ENCODE measurements around the gene SERF2. TPM values are rescaled to one million over a fixed set of nuclear protein-coding genes. Genes with fewer than 3 reads are reported as not detected.
"Not testable (repeated sequence)": the region's sequence is repeated elsewhere in the genome, so short reads cannot be mapped to it uniquely, and the experiment has no call there.

SERF2 gene
- total RNA-seq, 1 donor from 2014 or later: 805 TPM

DNA sequence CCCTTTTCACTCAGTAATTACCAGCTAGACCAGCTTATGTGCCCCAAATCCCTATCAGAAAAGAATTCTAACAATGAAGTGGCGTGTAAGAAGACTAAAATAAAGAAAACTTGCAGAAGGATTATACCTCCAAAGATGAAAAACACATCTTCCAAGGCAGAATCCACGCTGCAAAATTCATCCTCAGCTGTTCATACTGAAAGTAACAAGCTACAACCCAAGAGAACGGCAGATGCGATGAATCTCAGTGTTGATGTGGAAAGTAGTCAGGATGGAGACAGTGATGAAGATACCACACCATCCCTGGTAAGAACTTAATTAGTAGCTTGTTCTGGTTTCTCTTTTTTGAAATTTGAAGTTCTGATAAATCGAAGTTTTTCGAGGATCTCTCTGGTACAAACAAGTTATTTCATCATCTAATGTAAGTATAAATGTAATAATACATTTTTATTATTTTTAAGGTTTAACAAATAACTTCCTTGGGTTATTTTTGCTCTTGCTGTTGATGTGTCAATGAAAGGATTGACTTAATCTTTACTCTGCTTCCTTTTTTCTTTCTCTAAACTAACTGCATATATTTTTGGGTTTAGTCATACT is 36.0 kb downstream of the SERF2 start:
- Mint-ChIP-seq H3K27ac (peak overlapping the region; percentile 39), H3K27me3 (no peaks in the 10 kb centered on the region), H3K4me1 (ENCODE audit: unreplicated experiment) (peaks cover 16% of the 10 kb centered on the region), H3K4me3 (peak overlapping the region; percentile 88), H3K9me3 (peaks cover 5% of the 10 kb centered on the region), H3K36me3 (peaks cover 5% of the 10 kb centered on the region)
- TF ChIP-seq, protein P1, sequence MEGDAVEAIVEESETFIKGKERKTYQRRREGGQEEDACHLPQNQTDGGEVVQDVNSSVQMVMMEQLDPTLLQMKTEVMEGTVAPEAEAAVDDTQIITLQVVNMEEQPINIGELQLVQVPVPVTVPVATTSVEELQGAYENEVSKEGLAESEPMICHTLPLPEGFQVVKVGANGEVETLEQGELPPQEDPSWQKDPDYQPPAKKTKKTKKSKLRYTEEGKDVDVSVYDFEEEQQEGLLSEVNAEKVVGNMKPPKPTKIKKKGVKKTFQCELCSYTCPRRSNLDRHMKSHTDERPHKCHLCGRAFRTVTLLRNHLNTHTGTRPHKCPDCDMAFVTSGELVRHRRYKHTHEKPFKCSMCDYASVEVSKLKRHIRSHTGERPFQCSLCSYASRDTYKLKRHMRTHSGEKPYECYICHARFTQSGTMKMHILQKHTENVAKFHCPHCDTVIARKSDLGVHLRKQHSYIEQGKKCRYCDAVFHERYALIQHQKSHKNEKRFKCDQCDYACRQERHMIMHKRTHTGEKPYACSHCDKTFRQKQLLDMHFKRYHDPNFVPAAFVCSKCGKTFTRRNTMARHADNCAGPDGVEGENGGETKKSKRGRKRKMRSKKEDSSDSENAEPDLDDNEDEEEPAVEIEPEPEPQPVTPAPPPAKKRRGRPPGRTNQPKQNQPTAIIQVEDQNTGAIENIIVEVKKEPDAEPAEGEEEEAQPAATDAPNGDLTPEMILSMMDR (conservative IDR thresholded peaks at IDR 0.05): no peak
- no peak for DNase-seq (ENCODE audit: extremely low spot score, unreplicated experiment)

DNA sequence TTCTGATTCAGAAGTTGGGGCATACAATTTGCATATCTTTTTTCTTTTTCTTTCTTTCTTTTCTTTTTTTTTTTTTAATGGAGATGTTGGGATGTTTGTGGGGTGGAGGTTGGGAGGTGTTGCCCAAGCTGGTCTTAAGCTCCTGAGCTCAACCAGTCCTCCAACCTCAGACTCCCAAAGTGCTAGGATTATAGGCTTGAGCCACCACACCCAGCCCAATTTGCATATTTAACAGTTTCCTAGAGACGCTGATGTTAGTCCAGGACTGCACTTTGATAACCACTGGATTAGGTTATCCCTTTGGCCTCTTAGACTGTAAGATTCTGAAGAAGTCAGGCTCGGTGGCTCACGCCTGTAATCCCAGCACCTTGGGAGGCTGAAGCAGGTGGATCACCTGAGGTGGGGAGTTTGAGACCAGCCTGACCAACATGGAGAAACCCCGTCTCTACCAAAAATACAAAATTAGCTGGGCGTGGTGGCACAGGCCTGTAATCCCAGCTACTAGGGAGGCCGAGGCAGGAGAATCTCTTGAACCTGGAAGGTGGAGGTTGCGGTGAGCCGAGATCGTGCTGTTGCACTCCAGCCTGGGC is 37.9 kb downstream of the SERF2 start:
- DNase-seq (ENCODE audit: extremely low spot score, unreplicated experiment); H3K36me3 Mint-ChIP-seq; H3K27ac Mint-ChIP-seq; H3K4me3 Mint-ChIP-seq; H3K4me1 Mint-ChIP-seq (ENCODE audit: unreplicated experiment); H3K9me3 Mint-ChIP-seq; H3K27me3 Mint-ChIP-seq: not testable (repeated sequence)

- H3K36me3 Mint-ChIP-seq; H3K9me3 Mint-ChIP-seq; DNase-seq (ENCODE audit: extremely low spot score, unreplicated experiment); H3K4me1 Mint-ChIP-seq (ENCODE audit: unreplicated experiment); H3K4me3 Mint-ChIP-seq; H3K27ac Mint-ChIP-seq; H3K27me3 Mint-ChIP-seq: not testable (repeated sequence)
Measured at GRCh38 chr15:43830691-43831275, 38.7 kb downstream of the SERF2 start.

GRCh38 chr15:43831519-43832052 is 39.5 kb downstream of the SERF2 start:
- DNase-seq (ENCODE audit: extremely low spot score, unreplicated experiment); H3K27me3 Mint-ChIP-seq; H3K4me3 Mint-ChIP-seq; H3K4me1 Mint-ChIP-seq (ENCODE audit: unreplicated experiment); H3K27ac Mint-ChIP-seq; H3K9me3 Mint-ChIP-seq: not testable (repeated sequence)
- peaks cover 10% of the 10 kb centered on the region for H3K36me3 Mint-ChIP-seq

DNA sequence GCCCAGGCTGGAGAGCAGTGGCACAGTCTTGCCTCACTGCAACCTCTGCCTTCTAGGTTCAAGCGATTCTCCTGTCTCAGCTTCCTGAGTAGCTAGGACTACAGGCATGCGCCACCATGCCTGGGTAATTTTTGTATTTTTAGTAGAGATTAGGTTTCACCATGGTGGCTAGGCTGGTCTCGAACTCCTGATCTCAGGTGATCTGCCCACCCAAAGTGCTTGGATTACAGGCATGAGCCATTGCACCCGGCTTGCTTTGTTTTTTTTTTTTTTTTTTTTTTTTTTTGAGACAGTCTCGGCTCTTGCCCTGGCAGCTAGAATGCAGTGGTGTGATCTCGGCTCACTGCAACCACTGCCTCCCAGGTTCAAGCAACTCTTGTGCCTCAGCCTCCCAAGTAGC is 40.4 kb downstream of the SERF2 start:
- not testable (repeated sequence) for H3K27me3 Mint-ChIP-seq; H3K4me3 Mint-ChIP-seq; H3K4me1 Mint-ChIP-seq (ENCODE audit: unreplicated experiment); DNase-seq (ENCODE audit: extremely low spot score, unreplicated experiment); H3K27ac Mint-ChIP-seq; H3K9me3 Mint-ChIP-seq
- peaks cover 10% of the 10 kb centered on the region for H3K36me3 Mint-ChIP-seq

- Mint-ChIP-seq H3K27me3 (no peaks in the 10 kb centered on the region), H3K27ac (no peak overlapping the region), H3K36me3 (no peaks in the 10 kb centered on the region), H3K4me3 (no peak overlapping the region), H3K4me1 (ENCODE audit: unreplicated experiment) (no peaks in the 10 kb centered on the region), H3K9me3 (no peaks in the 10 kb centered on the region)
- DNase-seq (ENCODE audit: extremely low spot score, unreplicated experiment): no peak
- TF ChIP-seq, protein P1 (conservative IDR thresholded peaks at IDR 0.05): no peak
Measured at GRCh38 chr15:43845421-43845820, 53.3 kb downstream of the SERF2 start.

Small RNA genes within 50 kb of the gene (microRNA-seq; reads per million reads assigned to microRNA genes)
- gene MIR1282: not detected

Other genes with a start within 250 kb of the SERF2 start
- 58.2 and 87.0 TPM in 2 replicates for gene PPIP5K1, start 202.1 kb upstream of the SERF2 start, total RNA-seq (ENCODE audit: low replicate concordance)
- gene CKMT1B, start 198.3 kb upstream of the SERF2 start, total RNA-seq (ENCODE audit: low replicate concordance): 41.2 and 73.2 TPM in 2 replicates
- 0.77 and 1.2 TPM in 2 replicates for gene STRC, start 173.5 kb upstream of the SERF2 start, total RNA-seq (ENCODE audit: low replicate concordance)
- 5.1 and 9.1 TPM in 2 replicates for gene CATSPER2, start 143.5 kb upstream of the SERF2 start, total RNA-seq (ENCODE audit: low replicate concordance)
- gene CKMT1A, start 98.5 kb upstream of the SERF2 start, total RNA-seq (ENCODE audit: low replicate concordance): 37.3 and 79.5 TPM in 2 replicates
- 508 and 604 TPM in 2 replicates for gene PDIA3, start 45.9 kb upstream of the SERF2 start, total RNA-seq (ENCODE audit: low replicate concordance)
- gene ELL3, start 15.4 kb upstream of the SERF2 start, total RNA-seq (ENCODE audit: low replicate concordance): 4.1 and 9.8 TPM in 2 replicates
- 0.14 and 0.17 TPM in 2 replicates for gene SERINC4, start 7.9 kb downstream of the SERF2 start, total RNA-seq (ENCODE audit: low replicate concordance)
- gene HYPK, start 8.3 kb downstream of the SERF2 start, total RNA-seq (ENCODE audit: low replicate concordance): 14.9 and 17.2 TPM in 2 replicates
- 36.6 and 37.4 TPM in 2 replicates for gene MFAP1, start 32.4 kb downstream of the SERF2 start, total RNA-seq (ENCODE audit: low replicate concordance)
- 5.7 and 16.9 TPM in 2 replicates for gene WDR76, start 34.7 kb downstream of the SERF2 start, total RNA-seq (ENCODE audit: low replicate concordance)